GM21515 (cell line): ENCODE data around the gene CACNA2D1.
"Not testable (repeated sequence)": the region's sequence is repeated elsewhere in the genome, so short reads cannot be mapped to it uniquely, and the experiment has no call there.

Source experiments
- ATAC-seq: cut with Tn5 transposase; IDR thresholded peaks from one replicate; pipeline ENCODE4 v1.9.1; 2021; ENCODE audit not compliant: unreplicated experiment

The CACNA2D1 gene

DNA sequence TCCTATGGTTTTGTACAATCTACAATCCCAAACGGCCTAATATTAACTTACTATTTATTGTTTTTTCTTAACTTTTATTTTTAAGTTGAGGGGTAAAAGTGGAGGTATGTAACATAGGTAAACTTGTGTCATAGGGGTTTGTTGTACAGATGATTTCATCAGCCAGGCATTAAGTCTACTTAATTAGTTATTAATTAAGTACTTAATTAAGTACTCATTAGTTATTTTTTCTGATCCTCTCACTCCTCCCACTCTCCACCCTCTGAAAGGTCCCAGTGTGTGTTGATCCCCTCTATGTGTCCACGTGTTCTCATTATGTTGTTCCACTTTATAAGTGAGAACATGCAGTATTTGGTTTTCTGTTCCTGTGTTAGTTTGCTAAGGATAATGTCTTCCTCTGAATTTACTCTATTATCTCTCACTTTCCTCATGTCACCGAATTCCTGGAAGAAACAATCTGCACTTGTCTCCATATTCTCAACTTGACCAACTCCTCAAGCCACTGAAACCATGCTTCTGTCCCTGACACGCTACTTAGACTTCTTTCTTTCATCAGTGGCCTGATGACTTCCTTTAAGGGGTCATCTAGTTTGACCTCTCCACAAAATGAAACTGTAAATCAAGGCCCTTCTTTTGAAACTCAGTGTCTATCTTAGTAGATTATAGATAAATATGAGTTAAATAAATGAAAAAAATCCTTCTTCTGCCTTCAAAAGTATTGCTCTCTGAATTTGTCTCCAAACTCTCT, 9.1 kb downstream of the CACNA2D1 start:
- ATAC-seq, result no peak

DNA sequence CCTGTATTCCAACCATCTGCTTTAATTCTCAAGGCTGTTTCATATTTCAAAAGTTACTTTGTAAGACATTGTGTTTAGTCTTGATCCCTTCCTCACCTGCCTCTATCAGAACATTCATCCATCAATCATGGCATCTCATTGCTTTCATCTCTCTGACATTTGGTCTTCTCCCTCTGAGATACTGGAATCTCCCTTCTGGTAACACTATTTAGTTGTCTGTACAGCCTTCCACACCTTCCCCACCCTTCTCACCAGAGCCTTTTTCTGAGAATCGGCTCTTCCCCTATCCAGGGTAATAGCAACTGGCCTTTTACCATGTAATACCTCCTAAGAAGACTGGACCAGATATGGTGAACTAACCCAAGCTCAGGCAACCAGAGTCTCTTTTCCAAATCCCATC, 10.1 kb downstream of the CACNA2D1 start:
- no peak for ATAC-seq

DNA sequence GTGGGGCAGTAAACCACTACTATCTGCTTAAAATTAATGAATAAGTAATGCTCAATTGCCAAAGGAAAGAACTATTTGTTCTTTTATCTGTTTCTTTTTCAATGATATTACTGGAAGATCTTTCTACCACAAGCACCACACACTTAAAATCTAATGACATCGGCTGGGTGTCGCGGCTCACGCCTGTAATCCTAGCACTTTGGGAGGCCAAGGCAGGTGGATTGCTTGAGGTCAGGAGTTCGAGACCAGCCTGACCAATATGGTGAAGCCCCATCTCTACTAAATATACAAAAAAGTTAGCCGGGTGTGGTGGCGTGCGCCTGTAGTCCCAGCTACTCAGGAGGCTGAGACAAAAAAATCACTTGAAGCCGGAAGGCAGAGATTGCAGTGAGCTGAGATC, 10.8 kb downstream of the CACNA2D1 start:
- not testable (repeated sequence) for ATAC-seq

DNA sequence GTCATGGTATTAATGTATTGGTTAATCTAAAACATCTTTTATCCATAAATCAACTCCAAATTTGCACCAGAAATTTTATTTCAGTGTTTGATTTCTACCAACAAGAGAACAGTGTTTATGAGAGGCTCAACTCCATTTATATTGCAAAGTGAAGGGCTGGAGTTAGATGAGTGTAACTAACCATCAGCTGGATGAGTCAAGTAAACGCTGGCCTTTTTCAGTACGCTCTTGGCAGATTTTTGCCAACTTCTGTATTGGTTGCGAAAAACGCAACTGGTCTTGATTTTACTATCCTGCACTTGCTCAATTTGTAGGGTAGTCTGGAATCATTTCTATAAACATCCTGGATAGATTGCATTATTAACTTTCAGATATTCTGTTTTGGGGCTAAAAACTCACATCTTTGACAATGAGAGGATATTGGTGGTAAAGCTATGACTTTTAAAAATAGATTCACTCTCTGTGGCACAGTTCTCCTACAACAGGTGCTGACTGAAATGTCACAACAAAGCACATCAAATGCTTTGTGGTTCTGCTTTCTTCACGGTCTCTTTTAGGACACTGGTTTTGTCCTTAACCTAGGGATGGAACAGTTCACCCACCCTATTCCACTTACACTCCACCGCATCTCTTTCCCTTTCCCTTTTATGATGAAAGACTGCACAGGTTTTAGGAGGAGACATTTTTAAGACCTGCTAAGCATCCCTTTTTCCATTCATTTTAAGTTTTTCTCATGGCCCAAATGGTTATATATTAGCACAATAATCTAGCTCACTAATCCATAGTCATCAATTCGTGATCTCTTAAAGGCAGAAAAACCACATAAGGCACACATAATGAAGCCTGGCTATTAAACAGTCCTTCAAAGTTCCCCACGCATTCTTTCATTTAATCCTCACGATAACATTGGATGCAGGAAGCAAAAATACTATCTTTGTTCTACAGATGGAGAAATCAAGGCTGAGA, 12.8 kb downstream of the CACNA2D1 start:
- ATAC-seq, result no peak

DNA sequence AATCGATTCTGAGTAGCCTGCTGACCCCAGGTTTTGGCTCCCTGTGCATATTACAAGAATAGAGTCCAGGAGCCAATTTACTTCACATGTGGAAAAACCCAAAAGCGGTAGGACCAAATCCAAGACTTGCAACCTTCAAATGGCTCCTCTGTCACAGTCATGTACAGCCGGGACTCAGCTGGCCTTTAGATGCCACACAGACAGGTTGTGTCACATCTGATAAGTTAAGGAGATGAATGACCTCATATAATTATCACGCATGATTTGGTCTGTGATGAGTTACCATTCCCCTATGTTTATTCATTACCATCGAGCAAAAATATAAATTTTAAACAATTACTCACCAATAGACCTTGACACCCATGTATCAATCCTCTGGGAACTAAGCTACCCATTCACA, 14.2 kb downstream of the CACNA2D1 start:
- ATAC-seq, result no peak

DNA sequence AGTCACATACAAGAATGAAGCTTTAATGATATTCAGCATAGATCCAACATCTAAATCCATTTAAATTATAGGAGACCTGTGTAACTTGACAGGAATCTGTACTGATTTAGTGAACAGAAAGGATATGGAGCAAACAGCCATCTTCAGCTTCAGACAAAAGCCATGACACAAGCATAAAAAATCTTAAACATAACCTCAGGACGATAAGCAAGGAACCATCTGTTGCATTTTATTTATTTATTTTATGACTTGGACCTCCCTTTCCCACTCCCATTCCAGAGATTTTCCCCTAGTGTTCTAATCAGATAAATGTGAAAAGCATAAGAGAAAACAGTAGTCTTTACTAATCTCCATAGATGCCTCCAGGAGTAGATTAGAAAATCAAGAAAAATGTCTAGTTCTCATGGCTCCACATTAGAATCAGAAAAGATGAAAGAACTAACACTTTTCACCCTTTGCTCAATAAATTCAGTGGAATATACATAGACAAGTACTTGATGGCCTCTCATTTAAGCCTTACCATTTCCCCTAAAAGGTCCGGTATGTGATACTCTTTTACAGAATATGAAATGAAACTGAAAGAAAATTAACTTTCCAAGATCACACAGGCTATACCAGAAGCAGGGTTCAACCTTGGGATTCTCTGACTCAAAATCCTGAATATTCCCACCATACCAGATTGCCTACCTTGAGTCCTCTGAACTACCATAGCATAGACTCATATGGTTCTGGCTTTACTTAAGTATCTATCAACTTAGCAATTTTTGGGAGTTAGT, 15.2 kb downstream of the CACNA2D1 start:
- ATAC-seq, result no peak

DNA sequence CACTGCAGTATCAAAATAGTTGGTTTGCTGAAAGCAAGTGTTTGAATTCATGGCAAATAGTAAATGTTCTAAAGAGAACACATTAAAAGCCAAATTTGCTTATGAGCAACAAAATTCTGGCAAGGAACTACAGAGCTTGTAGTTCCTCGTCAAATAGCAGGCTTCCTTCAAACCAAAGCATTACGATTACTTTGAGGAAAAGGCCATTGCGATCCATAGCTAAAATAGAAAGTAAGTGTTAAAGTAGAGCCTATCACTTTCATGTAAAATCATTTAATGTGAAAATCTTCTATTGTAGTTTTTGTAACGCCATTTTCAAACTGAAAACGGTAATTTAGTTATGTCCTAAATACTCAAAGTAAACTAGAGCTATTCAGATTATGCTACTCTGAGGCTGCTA, 20.1 kb downstream of the CACNA2D1 start:
- ATAC-seq, result no peak

DNA sequence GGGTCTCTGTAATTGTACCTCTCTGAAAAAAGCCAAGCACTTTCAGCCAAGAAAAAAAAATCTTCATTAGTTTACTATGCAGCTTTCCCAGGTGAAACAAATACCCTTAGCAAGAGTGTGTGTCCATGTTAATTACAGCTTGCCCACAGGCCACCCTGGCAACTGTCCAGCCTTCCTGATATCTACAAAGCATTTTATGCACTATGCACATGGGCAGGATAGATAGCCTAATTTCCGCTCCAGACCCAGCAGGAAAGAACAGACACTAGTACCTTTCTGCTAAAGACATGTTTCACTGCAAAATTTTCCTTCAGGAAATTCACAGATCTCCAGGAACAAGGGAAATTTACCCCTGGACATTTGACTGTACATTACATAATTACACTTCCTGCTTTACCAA, 24.4 kb downstream of the CACNA2D1 start:
- no peak for ATAC-seq

DNA sequence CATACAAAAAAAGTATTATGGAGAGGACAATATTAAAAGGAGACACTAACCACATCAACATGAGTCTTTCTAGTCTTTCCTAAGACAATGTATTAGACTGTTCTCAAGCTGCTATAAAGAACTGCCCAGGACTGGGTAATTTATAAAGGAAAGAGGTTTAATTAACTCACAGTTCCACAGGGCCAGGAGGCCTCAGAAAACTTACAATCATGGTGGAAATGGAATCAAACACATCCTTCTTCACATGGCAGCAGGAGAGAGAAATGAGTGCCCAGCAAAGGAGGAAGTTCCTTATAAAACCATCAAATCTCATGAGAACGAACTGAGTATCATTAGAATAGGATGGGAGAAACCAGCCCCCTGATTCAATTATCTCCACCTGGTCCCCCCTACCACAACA, 25.7 kb downstream of the CACNA2D1 start:
- no peak for ATAC-seq

DNA sequence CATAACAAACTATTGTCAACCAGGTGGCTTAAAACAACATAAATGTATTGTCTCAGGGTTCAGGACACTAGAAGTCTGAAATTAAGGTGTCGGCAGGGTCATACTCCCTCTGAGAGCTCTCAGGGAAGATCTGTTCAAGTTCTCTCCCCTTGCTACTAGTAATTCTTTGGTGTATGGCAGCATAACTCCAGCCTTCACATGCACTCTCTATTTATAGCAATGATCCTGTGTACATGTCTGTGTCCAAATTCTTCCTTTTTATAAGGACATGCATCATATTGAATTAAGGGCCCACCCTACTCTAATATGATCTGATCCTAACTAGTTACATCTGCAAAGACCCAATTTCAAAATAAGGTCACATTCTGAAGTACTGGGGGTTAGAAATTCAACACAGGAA, 27.2 kb downstream of the CACNA2D1 start:
- no peak for ATAC-seq

DNA sequence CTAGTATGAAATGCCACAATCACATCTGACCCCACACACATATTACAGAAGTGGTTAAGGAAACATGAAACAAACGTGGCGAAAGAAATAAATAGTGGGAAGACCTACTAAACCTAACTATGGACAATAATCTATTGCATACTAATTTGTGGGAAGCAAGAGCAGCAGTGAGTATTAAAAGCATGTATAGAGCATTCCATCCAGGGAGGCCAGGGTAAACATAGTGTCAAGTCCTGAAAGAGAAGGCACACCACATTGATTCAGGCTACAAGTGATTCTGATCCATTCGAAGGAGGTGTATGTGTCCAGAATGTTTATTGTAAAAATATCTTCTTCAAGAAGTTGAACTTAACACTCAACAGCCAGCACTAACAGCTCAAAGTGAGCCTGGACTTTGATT, 29.2 kb downstream of the CACNA2D1 start:
- ATAC-seq, result no peak

DNA sequence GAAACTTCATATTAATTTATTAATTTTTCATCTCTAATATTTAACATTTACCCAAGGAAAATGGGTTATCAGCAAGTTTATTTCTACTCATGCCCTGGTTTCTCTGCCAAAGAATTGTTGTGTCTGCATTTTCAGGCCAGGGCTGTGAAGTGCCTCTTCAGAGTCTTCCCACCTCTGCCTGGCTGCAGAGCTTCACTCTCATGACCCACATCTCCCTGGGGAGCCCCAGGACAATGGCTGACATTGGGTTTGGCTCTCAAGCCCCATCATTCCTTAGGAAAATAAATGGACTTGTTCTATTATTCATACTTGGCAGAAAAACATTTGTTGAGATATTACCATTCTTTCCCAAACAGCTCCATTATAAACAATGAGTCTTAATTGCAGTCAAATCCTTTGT, 30.3 kb downstream of the CACNA2D1 start:
- no peak for ATAC-seq

DNA sequence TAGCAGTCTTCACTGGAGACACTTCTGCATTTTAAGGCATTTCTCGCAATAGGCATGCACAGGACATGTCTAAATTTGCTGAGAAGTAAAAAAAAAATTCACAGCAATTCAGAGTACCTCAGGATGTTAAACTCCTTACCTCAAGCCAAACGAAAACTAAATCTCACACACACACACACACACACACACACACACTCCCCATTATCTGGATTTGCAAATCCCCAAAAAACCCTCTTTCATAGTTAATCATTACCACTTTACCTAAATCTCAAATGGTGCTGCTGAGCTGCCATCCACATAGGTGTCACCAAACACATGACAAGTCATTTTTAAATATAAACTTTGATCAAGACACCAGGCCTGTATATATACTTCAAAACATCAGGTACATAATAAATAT, 31.8 kb downstream of the CACNA2D1 start:
- ATAC-seq, result no peak

DNA sequence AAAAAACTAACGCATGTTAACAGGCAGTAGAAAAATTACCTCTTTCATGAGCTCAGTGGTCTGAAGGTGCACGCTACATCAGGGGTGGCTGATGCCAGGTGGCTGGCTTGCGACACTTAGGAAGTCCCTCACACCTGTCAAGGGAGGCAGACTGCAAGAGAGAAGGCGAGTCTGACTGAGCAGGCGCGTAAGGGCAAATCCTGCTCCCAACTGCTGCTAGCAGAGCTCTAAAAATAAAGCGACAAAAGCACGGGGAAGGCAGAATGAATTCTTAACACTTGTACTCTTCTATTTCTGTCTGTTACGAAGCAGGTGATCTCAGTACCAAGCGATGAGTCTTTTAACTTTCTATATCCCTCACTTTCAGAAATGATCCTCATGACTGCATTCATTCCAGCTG, 33.1 kb downstream of the CACNA2D1 start:
- no peak for ATAC-seq

DNA sequence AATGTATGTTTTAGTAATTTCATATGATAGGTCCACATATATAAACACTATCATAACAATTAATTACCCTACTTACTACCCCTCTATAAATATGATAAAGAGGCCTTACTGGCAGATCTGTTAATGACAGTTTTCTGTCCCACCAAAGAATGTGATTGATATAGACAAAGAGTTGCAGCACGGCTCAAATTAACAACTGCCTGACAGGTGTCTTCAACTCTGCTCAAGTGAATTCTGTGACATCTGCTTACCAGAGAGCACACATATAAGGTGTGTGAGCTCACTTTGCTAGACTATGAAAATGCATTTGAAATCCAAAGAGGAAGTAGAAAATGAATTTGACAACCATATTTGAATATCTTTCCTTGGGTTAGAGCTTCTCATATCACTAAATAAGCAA, 36.6 kb downstream of the CACNA2D1 start:
- no peak for ATAC-seq

DNA sequence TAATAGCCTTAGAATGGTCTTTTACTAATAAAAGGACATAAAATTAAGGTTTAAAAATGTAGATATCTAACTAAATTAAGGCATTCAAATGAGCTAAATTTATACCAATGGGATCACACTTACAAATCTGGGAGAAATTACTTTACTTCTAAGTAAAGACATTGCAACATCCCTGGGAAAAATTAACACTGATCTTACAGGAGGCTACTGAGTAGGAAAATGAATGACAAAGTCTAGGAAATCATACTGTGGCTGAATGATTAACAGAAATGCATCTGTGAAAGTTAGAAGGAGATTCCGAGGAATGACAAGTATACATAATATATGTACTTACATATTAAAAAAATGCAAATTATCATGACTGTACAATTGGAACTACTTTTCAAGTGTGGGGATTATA, 38.3 kb downstream of the CACNA2D1 start:
- no peak for ATAC-seq

DNA sequence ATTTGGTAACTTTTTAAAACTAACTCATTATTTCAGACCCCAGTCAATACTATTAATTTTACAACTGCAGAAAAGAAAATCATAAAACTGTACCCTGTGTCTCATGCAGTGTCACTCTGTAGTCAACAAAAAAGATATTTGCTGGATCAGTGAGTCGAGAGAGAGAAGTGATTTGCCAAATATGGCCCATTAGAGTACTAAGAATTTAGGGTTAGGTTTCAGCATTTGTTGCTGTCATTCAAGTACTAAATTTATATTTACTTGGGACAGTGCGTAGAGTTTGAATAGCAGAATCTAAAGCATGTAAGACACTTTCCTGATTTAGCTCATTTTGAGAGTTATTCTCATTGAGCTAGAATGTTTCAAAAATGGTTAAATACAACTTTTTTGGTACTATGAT, 38.9 kb downstream of the CACNA2D1 start:
- no peak for ATAC-seq

DNA sequence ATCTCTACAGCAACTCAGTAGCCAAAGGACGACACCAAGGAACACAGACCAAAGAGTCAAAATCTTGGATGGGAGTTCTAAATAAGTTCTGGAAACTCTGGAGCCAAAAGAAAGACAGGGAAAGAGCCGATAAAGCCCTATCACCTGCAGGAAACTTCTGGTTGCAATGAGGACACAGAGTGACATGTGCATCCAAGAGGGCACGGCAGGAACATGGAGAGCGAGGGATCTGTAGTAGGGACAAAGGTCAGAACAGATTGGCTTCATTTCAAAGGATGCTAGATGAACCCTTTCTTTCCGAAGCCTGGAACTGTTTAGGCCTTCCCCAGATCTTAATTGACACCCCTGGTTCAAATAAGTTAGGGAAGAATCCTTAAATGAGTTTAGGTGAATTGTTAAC, 39.5 kb downstream of the CACNA2D1 start:
- no peak for ATAC-seq

DNA sequence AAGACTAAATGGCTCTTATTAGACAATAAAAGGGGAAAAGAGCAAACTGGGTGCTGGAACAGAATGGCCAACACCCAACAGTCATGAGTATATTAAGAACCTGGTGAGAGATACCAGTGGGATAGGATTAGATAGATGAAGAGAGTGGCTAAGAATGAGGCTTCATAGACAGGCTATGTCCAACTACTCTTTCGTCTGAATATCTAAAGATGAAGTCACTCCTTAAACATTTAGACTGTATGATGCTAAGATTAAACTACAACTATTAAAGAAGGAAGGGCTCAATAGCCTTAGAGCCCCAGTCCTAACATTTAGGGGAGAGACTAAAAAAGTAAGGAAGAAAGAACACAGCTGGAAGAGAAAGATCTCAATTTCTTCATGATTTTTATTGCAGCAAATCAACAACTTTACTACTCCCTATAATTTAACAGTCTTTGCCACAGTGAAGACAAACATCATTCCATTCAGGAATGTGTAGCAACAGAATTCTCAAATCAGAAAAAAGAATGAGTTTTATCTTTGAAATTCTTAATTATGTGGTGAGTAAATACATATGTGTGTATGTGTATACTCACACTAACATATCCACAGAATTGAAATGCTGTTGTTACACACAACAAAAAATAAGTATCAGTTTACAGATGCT, 45.6 kb downstream of the CACNA2D1 start:
- ATAC-seq, result no peak

DNA sequence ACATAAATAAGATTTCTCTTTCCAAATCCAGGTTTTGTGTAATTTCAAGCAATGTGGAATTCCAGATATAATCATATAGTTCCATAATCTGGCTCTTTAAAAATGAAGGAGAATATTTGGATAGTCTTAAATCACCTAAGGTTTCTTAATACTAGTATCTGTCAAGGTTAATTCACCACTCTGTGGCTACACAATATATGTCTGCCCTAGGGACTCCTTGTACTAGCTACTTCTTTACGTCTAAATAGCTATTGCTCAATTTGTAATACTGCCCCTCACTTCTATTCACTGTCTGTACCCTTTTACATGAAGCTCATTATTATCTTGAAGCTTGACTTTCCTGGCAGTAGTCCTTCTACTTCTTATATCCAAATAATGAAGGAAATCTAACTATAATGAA, 47.2 kb downstream of the CACNA2D1 start:
- no peak for ATAC-seq

DNA sequence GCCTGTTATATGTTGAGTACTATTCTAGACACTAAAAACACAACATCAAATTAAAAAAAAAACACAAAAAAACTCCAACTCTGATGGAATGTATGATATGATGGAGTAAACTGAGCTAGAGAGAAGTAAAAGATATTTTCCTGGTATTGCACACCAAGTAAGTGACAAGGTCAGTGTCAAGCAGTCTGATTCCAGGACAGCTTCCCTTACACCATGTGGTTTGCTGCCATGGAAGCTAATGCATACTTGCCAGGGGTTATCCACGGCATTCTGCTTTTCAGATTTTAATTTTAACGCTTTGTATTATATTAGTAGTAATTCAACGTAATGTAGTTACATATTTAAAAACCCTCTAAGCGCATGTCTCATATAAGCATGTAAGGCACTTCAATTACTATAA, 48.4 kb downstream of the CACNA2D1 start:
- no peak for ATAC-seq
